Glutamatergic neuron (in vitro differentiated cells): ENCODE measurements around the gene CKS1B. TPM values are rescaled to one million over a fixed set of nuclear protein-coding genes. Genes with fewer than 3 reads are reported as not detected.
A peak's percentile ranks its signal among the peaks of the same experiment; 100 is the strongest.

Experiments
- DNase-seq: peaks from one replicate; pipeline ENCODE4 v3.0.0; 2022
- H3K27ac Mint-ChIP-seq: one replicate; pipeline ENCODE4 v1.8.0; 2020; ENCODE audit warnings: mild to moderate bottlenecking, mixed read lengths, inconsistent platforms; ENCODE audit not compliant: unreplicated experiment
- H3K27me3 Mint-ChIP-seq: one replicate; pipeline ENCODE4 v1.8.0; 2020; ENCODE audit warnings: mild to moderate bottlenecking, moderate library complexity, mixed read lengths, inconsistent platforms; ENCODE audit not compliant: unreplicated experiment
- H3K36me3 Mint-ChIP-seq: one replicate; pipeline ENCODE4 v1.8.0; 2020; ENCODE audit warnings: mild to moderate bottlenecking, mixed read lengths, inconsistent platforms; ENCODE audit not compliant: unreplicated experiment
- H3K4me1 Mint-ChIP-seq: one replicate; pipeline ENCODE4 v1.8.0; 2020; ENCODE audit warnings: mild to moderate bottlenecking, low read depth, mixed read lengths, inconsistent platforms; ENCODE audit not compliant: unreplicated experiment
- H3K4me3 Mint-ChIP-seq: one replicate; pipeline ENCODE4 v1.8.0; 2020; ENCODE audit warnings: mild to moderate bottlenecking, mixed read lengths, inconsistent platforms; ENCODE audit not compliant: unreplicated experiment
- H3K9me3 Mint-ChIP-seq: one replicate; pipeline ENCODE4 v1.8.0; 2020; ENCODE audit warnings: mild to moderate bottlenecking, moderate library complexity, mixed read lengths, inconsistent platforms; ENCODE audit not compliant: unreplicated experiment
- total RNA-seq: library from RNA; stranded (reverse); fragmentation: NEBNext Ultra II Directional; extraction: Animal tissue kit (Norgen Biotek cat#: 25700); gene quantifications from one replicate; pipeline ENCODE4 v1.2.1, GENCODE V29; 2021; ENCODE audit not compliant: unreplicated experiment
- TF ChIP-seq, protein P1 (sequence below): fragments of 200-600 bp; sonication (generic); IDR thresholded peaks from one replicate; pipeline ENCODE4 v1.5.0; 2021; ENCODE audit not compliant: partially characterized antibody, unreplicated experiment

Gene CKS1B
- total RNA-seq, 1 donor from 2014 or later = 22.8 TPM

DNA sequence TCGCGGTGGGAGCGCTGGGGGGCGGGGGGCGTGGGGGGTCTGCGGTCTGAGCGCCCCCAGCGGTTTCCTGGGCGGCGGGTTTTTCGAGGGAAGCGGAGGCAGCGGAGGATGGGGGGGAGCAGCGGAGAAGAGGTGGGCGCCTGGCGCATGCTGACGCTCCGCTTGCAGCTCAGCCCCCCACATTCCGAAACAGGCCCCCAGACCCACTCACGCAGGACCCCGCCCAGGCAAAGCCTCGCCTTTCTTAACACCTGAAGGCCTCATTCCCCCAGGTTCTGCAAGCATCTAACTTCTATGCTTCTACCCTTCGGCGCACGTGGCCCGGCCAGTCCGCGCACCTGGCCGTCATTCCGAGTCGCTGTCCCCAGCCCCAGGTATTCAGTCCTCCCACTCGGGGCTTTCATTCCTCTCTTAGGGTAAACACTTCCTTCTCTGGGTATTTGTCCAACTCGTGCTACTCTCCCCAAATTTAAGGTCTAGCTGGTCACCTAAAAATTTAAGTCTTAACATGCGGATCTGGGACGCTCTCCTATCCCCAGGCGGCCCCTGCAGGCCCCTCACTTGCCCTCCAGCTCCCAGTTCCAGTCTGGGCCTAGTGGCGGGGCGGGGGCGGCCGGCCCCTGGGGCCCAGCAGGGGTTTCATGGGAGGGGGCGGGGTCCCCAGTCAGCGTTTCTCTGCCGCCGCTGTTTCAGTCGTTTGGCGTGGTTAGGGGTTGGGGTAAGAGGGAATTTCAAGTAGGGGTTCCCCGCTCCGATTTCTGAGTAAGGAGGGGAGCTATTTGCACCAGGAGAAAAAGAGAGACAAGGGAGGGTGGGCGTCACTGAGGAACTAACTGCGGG lies 25.3 kb downstream of the CKS1B start:
- Mint-ChIP-seq H3K27me3 (peaks cover 9% of the 10 kb centered on the region), H3K4me3 (peak overlapping the region; percentile 88), H3K9me3 (peaks cover 5% of the 10 kb centered on the region), H3K4me1 (peaks cover 7% of the 10 kb centered on the region), H3K27ac (no peak overlapping the region), H3K36me3 (no peaks in the 10 kb centered on the region)
- DNase-seq = no peak
- TF ChIP-seq, protein P1, sequence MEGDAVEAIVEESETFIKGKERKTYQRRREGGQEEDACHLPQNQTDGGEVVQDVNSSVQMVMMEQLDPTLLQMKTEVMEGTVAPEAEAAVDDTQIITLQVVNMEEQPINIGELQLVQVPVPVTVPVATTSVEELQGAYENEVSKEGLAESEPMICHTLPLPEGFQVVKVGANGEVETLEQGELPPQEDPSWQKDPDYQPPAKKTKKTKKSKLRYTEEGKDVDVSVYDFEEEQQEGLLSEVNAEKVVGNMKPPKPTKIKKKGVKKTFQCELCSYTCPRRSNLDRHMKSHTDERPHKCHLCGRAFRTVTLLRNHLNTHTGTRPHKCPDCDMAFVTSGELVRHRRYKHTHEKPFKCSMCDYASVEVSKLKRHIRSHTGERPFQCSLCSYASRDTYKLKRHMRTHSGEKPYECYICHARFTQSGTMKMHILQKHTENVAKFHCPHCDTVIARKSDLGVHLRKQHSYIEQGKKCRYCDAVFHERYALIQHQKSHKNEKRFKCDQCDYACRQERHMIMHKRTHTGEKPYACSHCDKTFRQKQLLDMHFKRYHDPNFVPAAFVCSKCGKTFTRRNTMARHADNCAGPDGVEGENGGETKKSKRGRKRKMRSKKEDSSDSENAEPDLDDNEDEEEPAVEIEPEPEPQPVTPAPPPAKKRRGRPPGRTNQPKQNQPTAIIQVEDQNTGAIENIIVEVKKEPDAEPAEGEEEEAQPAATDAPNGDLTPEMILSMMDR = no peak

DNA sequence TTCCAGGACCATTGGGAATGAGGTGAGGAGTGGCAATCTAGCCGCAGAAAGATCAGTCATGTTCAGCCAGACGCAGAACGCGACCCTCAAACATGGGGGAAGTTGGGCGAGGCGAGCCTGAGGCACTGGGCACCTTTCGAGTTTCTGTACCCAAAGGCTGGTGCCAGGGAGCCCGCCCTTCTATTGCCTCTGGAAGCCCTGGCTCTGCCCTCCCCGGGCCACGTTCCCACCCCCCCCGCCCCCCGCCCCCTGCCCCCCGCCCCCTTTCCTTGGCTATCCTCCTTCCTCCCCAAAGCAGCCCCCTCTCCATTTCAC lies 25.9 kb downstream of the CKS1B start:
- H3K27ac Mint-ChIP-seq = no peak overlapping the region
- H3K36me3 Mint-ChIP-seq = no peaks in the 10 kb centered on the region
- H3K27me3 Mint-ChIP-seq = peaks cover 9% of the 10 kb centered on the region
- DNase-seq = no peak
- H3K4me1 Mint-ChIP-seq = peaks cover 7% of the 10 kb centered on the region
- TF ChIP-seq, protein P1 = no peak
- peaks cover 5% of the 10 kb centered on the region for H3K9me3 Mint-ChIP-seq
- peak overlapping the region; percentile 88 for H3K4me3 Mint-ChIP-seq

DNA sequence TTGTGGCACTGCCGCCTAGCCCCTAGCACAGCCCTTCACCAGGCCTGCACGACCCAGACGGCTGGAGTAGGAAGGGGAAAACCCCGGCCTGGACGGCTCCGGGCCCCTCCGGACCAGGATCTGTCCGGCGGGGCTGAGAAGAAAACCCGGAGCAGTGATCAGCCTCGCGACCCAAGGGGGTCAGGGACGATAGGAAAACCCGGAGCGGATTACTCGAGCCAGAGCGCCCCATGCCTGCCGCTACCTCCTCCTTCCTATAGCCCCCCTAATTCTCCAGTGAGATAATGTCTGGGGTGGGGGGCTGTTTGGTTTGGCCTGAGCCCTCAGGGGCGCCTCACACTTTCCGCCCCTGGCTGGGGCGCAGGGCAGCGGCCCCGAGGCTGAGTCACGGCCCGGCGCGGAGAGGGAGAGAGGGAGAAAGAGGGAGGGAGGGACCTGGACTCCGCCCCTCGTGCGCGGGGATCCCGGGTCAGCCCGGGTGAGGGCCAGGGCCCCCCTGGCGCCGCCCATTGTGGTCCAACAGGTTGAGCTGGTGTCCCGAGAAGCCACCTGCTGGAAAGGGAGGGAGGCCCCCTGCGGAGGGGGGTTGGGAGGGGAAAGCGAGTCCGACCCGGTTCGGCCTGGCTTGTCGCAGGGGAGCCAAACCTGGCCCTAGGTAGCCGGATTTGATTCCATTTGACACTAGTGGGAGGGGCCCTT lies 26.4 kb downstream of the CKS1B start:
- peak; percentile 84 for DNase-seq
- Mint-ChIP-seq H3K36me3 (no peaks in the 10 kb centered on the region), H3K9me3 (peaks cover 5% of the 10 kb centered on the region), H3K4me1 (peaks cover 7% of the 10 kb centered on the region), H3K27ac (no peak overlapping the region), H3K4me3 (peak overlapping the region; percentile 75), H3K27me3 (peaks cover 9% of the 10 kb centered on the region)
- TF ChIP-seq, protein P1 = no peak

DNA sequence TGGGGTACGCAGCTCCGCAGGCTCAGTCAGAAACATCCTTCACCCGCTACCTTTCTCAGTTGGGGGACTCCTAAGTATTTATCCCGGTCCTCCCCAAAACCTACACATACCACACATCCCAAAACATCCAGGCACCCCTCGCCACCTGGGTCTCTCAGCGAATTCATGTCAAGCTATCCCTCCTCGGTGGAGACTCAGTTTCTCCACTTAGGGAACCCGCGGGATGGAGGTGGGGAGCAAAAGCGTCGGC lies 26.9 kb downstream of the CKS1B start:
- Mint-ChIP-seq H3K36me3 (no peaks in the 10 kb centered on the region), H3K27ac (no peak overlapping the region), H3K27me3 (peaks cover 12% of the 10 kb centered on the region), H3K4me3 (peak overlapping the region; percentile 75), H3K4me1 (peaks cover 9% of the 10 kb centered on the region), H3K9me3 (peaks cover 5% of the 10 kb centered on the region)
- TF ChIP-seq, protein P1 = no peak
- DNase-seq = no peak
